Keratinocyte (primary cell): Measurements from ENCODE around the gene SIPA1. TPM values are rescaled to one million over a fixed set of nuclear protein-coding genes. Genes with fewer than 3 reads are reported as not detected.

ENCODE experiments used
- DNase-seq: peaks from one replicate; pipeline ENCODE4 v3.0.0-alpha.2; 2011; ENCODE audit warnings: low read depth, missing footprints, low spot score
- FAIRE-seq: peaks from 2 replicates; lab custom pipeline; 2011; peaks lifted over from hg19 to GRCh38; lab: Jason Lieb, UNC
- H2AFZ ChIP-seq: 2 replicates; pipeline ENCODE4 v1.6.0; 2012; ENCODE audit warnings: low read length, control low read depth, inconsistent platforms; ENCODE audit not compliant: control insufficient read depth
- H3K27ac ChIP-seq: 2 replicates; pipeline ENCODE4 v1.5.1; 2011; ENCODE audit warnings: low read length; ENCODE audit not compliant: control insufficient read depth, insufficient read depth
- H3K27me3 ChIP-seq: 3 replicates; pipeline ENCODE4 v1.6.0; 2011; ENCODE audit warnings: low read length; ENCODE audit not compliant: control insufficient read depth, insufficient read depth; ENCODE audit errors: extremely low read depth
- H3K36me3 ChIP-seq, 2 experiments: 2 replicates in 1 of 2; 3 replicates in 1 of 2; pipeline ENCODE4 v1.5.1; 2011; ENCODE audit warnings: low read length in 2 of 2, mild to moderate bottlenecking in 1 of 2; ENCODE audit not compliant: control insufficient read depth in 2 of 2, insufficient read depth in 2 of 2; ENCODE audit errors: extremely low read depth in 1 of 2
- H3K4me1 ChIP-seq: 3 replicates; pipeline ENCODE4 v1.5.1; 2011; ENCODE audit warnings: low read length; ENCODE audit not compliant: control insufficient read depth, insufficient read depth; ENCODE audit errors: extremely low read depth
- H3K4me2 ChIP-seq: 3 replicates; pipeline ENCODE4 v1.6.0; 2011; ENCODE audit warnings: low read depth, low read length; ENCODE audit not compliant: control insufficient read depth, insufficient read depth; ENCODE audit errors: extremely low read depth
- H3K4me3 ChIP-seq, 3 experiments: fragments of 200-600 bp in 1 of 3; sonication (generic) in 1 of 3; 2 replicates in 2 of 3; 3 replicates in 1 of 3; pipeline ENCODE4 v1.5.1; 2011 to 2016; ENCODE audit warnings: low read length in 3 of 3, mild to moderate bottlenecking in 3 of 3, control low read depth in 2 of 3, inconsistent platforms in 1 of 3, low read depth in 1 of 3, mixed read lengths in 1 of 3, mixed run types in 1 of 3, moderate library complexity in 1 of 3; ENCODE audit not compliant: control insufficient read depth in 2 of 3, insufficient read depth in 2 of 3; ENCODE audit errors: extremely low read depth in 1 of 3
- H3K79me2 ChIP-seq: 2 replicates; pipeline ENCODE4 v1.6.0; 2012; ENCODE audit warnings: low read length; ENCODE audit not compliant: control insufficient read depth, insufficient read depth
- H3K9ac ChIP-seq: 3 replicates; pipeline ENCODE4 v1.6.0; 2011; ENCODE audit warnings: low read length; ENCODE audit not compliant: control insufficient read depth, insufficient read depth; ENCODE audit errors: extremely low read depth
- H3K9me1 ChIP-seq: 3 replicates; pipeline ENCODE4 v1.6.0; 2011; ENCODE audit warnings: low read length; ENCODE audit not compliant: control insufficient read depth, insufficient read depth; ENCODE audit errors: extremely low read depth
- H3K9me3 ChIP-seq: 2 replicates; pipeline ENCODE4 v1.5.1; 2012; ENCODE audit warnings: low read depth, low read length; ENCODE audit not compliant: control insufficient read depth
- H4K20me1 ChIP-seq: 3 replicates; pipeline ENCODE4 v1.6.0; 2011; ENCODE audit warnings: low read length; ENCODE audit not compliant: control insufficient read depth, insufficient read depth; ENCODE audit errors: extremely low read depth
- EZH2 ChIP-seq: IDR thresholded peaks from one replicate; pipeline ENCODE4 v1.6.1; 2012; ENCODE audit warnings: inconsistent platforms, mild to moderate bottlenecking, low read length, moderate library complexity
- dilution Hi-C: fragments of 300-500 bp; cut with MboI; formaldehyde crosslinking; loops from one replicate; pipeline ENCODE4 v1.7.0; 2020; ENCODE audit warnings: low sequenced_read_pairs; ENCODE audit not compliant: extremely low pct_ligation_motif_present
- polyA plus RNA-seq, 5 experiments: library from polyadenylated mRNA; depleted of rRNA in 3 of 5; stranded (reverse) in 3 of 5; stranded (forward) in 1 of 5; unstranded in 1 of 5; fragments of >200 nt; gene quantifications; 1 replicate in 1 of 5; 2 replicates in 3 of 5; 3 replicates in 1 of 5; pipeline versions ENCODE4 v1.2.1 to v1.2.3, GENCODE V29; 2011 to 2012; ENCODE audit warnings: missing spikeins in 2 of 5, low read depth in 1 of 5, low replicate concordance in 1 of 5
- TF ChIP-seq, protein P1 (sequence below), 3 experiments: IDR thresholded peaks in 1 of 3; conservative IDR thresholded peaks in 1 of 3; optimal IDR thresholded peaks in 1 of 3; 2 replicates in 2 of 3; 3 replicates in 1 of 3; pipeline versions ENCODE3 to v1.5.1; 2011; ENCODE audit warnings: low read length in 3 of 3, mild to moderate bottlenecking in 3 of 3, moderate library complexity in 2 of 3, control low read depth in 1 of 3, inconsistent platforms in 1 of 3; ENCODE audit not compliant: insufficient read depth in 2 of 3; ENCODE audit errors: extremely low read depth in 1 of 3

Gene SIPA1
- polyA plus RNA-seq, 1 donor (not counting 4 experiments of a cell fraction or from before 2014, with no cell fraction given) = 4.5 TPM

GRCh38 chr11:65596520-65596919 lies 41.4 kb upstream of the SIPA1 start:
- Histone ChIP-seq H3K9me3 (no peaks in the 10 kb centered on the region), H3K4me3 (no peak overlapping the region), H3K9ac (no peak overlapping the region), H3K4me2 (no peak overlapping the region), H4K20me1 (no peaks in the 10 kb centered on the region), H3K27ac (no peak overlapping the region), H3K36me3 (peaks cover 3 to 9% of the 10 kb centered on the region in 2 experiments), H3K9me1 (no peaks in the 10 kb centered on the region), H3K27me3 (no peaks in the 10 kb centered on the region), H2AFZ (no peak overlapping the region), H3K79me2 (no peaks in the 10 kb centered on the region), H3K4me1 (peaks cover 27% of the 10 kb centered on the region)
- dilution Hi-C loops = no loop called here
- TF ChIP-seq, protein P1, sequence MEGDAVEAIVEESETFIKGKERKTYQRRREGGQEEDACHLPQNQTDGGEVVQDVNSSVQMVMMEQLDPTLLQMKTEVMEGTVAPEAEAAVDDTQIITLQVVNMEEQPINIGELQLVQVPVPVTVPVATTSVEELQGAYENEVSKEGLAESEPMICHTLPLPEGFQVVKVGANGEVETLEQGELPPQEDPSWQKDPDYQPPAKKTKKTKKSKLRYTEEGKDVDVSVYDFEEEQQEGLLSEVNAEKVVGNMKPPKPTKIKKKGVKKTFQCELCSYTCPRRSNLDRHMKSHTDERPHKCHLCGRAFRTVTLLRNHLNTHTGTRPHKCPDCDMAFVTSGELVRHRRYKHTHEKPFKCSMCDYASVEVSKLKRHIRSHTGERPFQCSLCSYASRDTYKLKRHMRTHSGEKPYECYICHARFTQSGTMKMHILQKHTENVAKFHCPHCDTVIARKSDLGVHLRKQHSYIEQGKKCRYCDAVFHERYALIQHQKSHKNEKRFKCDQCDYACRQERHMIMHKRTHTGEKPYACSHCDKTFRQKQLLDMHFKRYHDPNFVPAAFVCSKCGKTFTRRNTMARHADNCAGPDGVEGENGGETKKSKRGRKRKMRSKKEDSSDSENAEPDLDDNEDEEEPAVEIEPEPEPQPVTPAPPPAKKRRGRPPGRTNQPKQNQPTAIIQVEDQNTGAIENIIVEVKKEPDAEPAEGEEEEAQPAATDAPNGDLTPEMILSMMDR (optimal IDR thresholded peaks at IDR 0.05 in 1 of 3, IDR thresholded peaks at IDR 0.05 in 1 of 3, conservative IDR thresholded peaks at IDR 0.05 in 1 of 3; ENCODE audit: extremely low read depth in 1 of 3, insufficient read depth in 2 of 3, low read length in 3 of 3) = no peak
- no peak for TF ChIP-seq EZH2
- DNase-seq (no peak), FAIRE-seq (no peak)

GRCh38 chr11:65598258-65598699 lies 39.6 kb upstream of the SIPA1 start:
- H3K9ac ChIP-seq = no peak overlapping the region
- DNase-seq (no peak), FAIRE-seq (no peak)
- H2AFZ ChIP-seq = no peak overlapping the region
- H4K20me1 ChIP-seq = no peaks in the 10 kb centered on the region
- no peak for TF ChIP-seq EZH2
- TF ChIP-seq, protein P1 (optimal IDR thresholded peaks at IDR 0.05 in 1 of 3, IDR thresholded peaks at IDR 0.05 in 1 of 3, conservative IDR thresholded peaks at IDR 0.05 in 1 of 3; ENCODE audit: extremely low read depth in 1 of 3, insufficient read depth in 2 of 3, low read length in 3 of 3) = no peak
- no peak overlapping the region for H3K27ac ChIP-seq
- peaks cover 3 to 10% of the 10 kb centered on the region in 2 experiments for H3K36me3 ChIP-seq
- dilution Hi-C loops = no loop called here
- H3K4me1 ChIP-seq = peaks cover 13% of the 10 kb centered on the region
- H3K79me2 ChIP-seq = no peaks in the 10 kb centered on the region
- H3K27me3 ChIP-seq = no peaks in the 10 kb centered on the region
- no peaks in the 10 kb centered on the region for H3K9me3 ChIP-seq
- H3K4me3 ChIP-seq = no peak overlapping the region
- no peaks in the 10 kb centered on the region for H3K9me1 ChIP-seq
- no peak overlapping the region for H3K4me2 ChIP-seq
